Dedifferentiated amniotic fluid mesenchymal stem cell (primary cell): Measurements from ENCODE around the gene BORCS5.
A peak's percentile ranks its signal among the peaks of the same experiment; 100 is the strongest.

Experiments used
- DNase-seq: peaks from one replicate; pipeline ENCODE4 v3.0.0-alpha.2; 2016; ENCODE audit errors: extremely low spot score

The BORCS5 gene

DNA sequence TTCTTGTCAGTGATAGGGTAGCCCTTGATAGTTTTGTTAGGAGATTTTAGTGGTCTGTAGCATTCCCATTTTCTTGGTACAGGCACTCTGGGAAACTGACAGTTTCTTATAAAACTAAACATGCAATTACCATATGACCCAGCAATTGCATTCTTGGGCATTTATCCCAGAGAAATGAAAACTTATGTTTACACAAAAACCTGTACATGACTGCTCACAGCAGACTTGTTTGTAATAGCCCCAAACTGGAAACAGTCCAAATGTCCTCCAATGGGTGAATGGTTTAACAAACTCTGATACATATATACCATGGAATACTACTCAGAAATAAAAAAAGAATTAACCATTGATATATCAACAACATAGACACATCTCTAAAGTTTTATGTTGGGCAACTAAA lies 75.5 kb downstream of the BORCS5 start:
- peak; percentile 75 for DNase-seq

DNA sequence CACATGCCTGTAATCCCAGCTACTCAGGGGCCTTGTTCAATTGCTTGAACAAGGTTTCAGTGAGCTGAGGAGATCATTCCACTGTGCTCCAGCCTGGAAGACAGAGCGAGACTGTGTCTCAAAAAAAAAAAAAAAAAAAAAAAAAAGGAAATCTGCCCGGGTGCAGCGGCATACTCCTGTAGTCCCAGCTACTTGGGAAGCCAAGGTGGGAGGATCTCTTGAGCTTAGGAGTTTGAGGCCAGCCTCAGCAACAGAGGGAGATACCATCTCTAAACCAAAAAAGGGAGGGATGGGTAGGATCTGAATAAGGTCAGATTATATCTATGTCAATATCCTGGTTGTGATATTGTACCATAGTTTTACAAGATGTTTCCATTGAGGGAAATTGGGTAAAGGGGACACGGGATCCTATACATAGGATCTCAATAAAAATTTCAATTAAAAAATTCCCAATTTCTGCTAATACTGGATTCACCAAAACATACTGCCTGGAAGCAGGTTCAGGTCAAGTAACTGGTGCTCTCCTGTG lies 76.4 kb downstream of the BORCS5 start:
- DNase-seq = no peak

DNA sequence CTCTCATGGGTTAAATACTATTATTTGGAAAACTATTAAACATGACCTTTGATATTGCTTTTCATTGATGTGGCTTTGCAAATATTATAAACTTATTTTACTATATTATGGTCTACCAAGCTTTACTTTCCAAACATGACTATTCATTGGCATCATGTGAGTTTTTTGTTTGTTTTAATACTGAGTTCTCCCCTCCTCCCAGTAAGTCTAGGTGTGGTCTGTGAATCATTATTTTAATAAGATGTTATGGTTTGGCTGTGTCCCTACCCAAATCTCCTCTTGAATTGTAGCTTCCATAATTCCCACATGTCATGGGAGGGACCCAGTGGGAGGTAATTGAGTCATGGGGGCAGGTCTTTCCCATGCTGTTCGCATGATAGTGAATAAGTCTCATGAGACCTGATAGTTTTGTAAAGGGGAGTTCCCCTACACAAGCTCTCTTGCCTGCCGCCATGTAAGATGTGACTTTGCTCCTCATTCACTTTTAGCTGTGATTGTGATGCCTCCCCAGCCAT lies 80.0 kb downstream of the BORCS5 start:
- DNase-seq = no peak

DNA sequence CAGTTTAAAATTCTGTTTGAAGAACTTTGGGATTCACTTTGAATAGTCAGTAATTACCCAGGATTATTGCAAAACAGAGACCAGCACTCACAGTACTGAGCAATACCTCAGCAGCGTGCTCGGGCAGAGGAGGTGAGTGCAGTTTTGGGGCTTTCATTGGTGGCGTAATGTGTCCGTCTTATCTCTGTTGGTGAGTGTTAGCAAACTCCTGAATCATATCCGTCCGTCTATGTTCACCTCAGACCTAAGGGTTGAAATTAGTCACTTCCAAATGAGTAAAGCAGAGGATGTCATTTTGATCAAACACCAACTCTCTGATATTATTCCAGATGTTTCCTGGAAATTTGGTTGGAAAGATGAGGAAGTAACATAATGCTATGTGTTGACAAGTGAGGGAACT lies 82.8 kb downstream of the BORCS5 start:
- DNase-seq = no peak

DNA sequence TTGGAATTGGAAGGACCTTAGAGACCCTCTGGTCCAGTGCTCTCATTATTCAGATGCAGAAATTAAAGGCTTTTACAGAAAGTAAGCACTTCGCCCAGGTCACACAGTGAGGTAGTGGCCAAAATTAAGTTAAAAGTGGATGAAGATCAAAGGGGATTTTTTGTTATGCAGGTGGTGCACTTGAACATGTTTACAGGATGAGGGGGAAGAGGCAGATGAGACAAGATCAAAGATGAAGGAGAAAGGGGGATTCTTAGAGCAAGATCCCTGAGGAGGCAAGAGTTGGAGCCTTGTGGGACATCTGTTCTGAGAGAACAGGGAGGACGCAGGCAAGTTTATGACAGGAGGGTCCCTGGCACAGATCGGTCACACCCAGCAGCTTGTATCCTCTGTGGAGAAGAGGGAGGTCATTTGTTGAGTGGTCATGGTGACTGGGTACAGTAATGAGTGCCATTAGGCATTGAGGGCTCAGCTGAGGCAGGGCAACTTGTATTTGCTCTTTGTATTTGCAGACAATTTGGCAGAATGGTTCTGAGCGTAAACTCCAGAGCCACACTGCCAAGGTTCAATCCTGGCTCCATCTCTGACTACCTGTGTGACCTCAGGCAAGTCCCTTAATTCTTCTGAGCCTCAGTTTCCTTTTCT lies 84.0 kb downstream of the BORCS5 start:
- DNase-seq = no peak

DNA sequence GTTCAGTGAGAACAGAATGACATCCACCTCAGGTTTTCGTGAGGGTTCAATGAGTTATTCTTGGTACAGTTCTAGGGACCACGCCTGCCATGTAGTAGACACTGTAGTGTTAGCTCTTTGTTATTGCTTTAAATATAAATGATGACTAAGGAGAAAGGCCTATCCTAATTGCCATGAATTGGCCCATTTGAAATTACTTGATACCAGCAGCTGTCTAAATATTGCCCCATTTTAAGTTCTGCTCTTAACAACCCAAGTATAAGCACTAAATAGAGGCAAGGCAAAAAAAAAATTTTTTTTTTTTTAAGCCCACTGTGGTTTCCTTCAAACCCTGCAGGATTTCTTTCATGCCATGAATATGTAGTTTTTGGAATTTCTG lies 84.5 kb downstream of the BORCS5 start:
- DNase-seq = no peak

DNA sequence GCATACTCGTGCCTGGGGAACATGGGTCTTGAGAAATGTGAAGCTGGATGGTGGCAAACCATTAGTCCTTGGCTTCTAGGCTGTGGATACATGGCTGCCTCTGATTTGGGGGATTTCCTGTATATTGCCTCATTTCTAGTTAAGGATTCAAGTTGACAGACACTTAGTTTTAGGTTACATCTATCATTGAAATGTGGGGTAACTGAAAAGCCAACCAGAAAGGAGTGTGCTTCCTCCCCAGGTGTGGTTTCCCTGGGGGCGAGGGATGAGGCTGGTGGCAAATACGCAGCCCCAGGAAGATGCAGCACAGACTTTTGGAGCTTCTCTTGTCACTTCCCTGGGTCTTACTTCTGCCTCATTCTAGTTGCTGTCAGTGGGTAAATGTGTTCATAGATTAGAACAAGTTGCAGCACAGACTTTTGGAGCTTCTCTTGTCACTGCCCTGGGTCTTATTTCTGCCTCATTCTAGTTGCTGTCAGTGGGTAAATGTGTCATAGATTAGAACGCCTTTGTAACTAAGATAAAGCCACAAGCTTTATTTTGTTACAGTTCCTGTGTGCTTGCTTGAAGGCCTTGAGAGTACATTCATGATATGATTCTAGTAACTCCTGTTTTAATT lies 85.1 kb downstream of the BORCS5 start:
- DNase-seq = no peak

DNA sequence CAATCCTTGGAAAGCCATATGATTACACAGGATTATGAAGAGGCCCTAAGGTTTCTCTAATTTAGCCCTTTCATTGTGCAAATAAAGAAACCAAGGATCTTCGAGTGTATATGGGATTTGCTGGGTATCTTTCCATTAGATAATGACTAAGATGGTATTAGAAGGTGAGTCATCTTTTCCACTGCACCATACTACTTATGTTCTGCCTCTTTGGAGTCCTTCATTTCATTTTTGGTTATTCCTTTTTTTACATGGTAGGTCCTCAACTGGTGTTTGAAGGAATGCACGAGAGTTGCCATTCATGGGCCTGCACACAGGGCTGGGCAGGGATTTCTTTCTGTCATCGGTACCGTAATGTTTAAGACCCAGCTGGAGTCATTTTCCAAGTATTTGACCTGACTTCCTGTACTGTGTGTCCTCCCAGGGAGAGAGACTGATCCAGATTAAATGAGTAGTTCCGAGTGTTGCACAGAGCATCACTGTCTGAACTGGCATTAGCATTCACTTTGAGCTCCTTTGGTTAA lies 85.7 kb downstream of the BORCS5 start:
- peak; percentile 23 for DNase-seq

DNA sequence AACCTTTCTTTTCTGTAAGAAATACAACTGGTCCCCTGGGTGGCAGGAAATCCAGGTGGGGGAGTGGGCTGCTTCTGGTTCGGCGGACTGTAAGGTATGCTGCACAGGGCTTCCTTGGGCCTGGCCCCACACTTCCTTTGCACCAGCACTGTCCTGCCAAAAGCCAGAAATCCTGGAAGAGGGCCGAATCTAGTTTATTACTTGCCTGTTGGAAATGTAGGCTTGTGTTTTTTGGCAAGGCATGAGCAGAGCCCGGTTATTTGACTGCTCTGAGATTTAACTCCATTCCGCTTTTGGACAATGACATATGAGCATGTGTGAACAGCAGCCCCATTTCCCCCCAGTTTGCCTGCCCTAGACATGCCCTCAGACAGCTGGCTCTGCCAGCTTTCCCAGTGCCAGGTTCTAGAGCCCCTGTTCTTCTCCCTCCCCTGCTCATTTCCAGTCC lies 86.6 kb downstream of the BORCS5 start:
- no peak for DNase-seq

DNA sequence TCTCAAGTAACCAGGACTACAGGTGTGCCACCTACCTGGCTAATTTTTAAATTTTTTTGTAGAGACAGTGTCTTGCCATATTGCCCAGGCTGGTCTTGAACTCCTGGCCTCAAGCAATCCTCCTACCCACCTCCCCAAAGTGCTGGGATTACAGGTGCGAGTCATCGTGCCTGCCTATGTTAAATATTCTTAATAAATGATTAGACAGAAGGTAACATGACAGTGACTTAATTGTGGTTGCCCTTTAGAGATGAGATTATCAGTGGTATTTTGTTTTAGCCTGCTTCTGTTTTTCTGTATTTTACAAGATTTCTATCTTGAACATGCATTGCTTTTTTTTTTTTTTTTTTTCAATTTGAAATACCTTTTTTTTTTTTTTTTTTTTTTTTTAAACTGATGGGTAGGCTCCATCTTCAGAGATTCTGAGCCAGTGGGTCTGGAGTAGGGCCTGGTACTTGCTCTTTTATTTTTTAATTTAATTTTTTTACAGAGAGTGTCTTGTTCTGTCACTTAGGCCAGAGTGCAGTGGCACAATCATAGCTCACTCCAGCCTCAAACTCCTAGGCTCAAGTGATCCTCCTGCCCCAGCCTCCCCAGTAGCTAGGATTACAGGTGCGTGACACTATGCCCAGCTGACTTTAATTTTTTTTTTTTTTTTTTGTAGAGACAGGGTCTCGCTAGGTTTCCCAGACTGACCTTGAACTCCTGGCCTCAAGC lies 88.4 kb downstream of the BORCS5 start:
- no peak for DNase-seq

DNA sequence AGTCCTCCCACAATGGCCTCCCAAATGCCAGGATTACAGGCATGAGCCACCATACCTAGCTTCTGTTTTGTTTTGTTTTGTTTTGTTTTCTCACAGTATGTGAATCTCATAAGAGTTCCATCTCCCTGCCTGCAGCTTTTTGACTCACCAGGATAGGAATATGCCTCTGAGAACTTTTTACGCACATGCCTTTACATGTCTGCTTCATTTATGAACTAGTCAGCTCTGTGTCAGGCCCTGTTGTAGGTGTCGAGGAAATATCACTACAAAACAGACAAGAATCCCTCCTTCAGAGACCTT lies 89.0 kb downstream of the BORCS5 start:
- DNase-seq = no peak

DNA sequence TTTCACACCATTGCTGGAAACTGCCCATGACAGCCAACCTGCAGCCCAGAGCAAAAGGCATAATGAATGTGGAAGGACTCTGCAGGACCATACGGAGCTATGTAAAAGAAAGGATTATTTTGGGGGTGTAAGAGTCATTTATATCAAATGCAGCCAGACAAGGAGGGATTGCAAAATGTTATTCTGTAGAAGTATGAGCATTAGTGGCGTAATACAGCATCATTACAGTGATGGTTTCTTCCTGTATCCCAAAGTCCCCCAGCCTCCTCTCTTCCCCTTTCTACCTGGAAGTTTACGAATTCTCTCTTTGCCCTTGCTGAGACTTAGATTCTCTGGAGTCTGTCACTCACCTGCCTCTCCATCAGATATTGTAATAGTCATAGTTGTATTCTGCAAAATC lies 89.9 kb downstream of the BORCS5 start:
- no peak for DNase-seq

DNA sequence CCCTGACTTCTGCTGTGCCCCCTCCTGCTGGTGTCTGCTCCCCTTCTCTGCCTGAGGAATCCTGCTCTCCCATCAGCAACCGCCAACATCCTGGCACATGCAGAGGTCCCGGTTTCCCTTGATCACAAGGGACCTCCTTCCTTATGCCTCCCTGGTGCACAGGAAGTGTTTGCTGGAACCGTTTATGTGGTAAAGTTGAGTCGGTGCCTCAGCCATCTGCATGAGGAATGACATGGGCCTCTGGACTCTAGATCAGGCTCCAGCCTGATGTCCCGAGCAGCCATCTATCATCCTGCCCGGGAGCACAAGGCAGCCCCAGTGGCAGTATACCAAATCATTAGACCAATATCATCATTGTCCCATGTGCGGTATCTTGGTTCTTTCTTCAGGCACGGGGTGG lies 90.4 kb downstream of the BORCS5 start:
- no peak for DNase-seq

DNA sequence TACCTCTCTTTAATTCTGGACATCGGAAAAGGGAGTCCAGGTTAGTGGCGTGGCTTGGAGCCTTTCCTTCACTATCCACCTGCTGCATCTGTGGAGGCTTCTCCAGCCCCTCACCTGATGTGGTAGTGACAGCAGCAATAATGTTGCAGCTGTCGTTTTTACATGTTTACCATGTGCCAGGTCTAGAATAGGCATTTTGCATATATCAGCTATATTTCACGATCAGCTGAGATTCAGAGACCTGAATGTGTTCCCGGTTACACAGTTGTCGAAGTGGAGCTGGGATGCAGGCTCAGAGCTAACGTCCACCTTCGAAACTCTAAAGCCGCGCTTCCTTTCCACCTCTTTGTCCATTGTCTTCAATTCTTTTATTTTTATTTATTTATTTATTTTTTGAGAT lies 91.0 kb downstream of the BORCS5 start:
- no peak for DNase-seq

DNA sequence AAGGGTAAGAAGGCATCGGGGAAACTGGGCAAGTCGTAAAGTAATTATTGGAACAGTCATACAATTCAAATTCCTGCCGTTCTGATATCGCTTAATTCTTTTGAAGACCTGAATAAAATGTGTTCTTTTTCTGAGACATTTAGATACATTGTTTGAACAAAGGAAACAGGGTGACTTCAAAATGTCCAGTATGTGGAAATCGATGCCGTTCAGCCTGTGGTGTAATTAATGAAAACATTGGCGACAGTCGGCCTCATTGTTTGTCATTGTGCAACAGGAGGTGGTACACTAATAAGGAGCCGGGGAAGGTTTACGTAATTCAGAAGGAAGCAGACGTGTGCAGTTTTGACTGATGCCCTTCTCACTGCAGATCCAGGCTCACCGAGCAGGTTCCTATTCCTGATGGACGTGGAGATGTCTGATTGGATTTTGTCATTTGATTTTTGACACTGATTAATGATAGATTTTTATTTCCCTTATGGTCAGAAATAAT lies 92.7 kb downstream of the BORCS5 start:
- DNase-seq = no peak

DNA sequence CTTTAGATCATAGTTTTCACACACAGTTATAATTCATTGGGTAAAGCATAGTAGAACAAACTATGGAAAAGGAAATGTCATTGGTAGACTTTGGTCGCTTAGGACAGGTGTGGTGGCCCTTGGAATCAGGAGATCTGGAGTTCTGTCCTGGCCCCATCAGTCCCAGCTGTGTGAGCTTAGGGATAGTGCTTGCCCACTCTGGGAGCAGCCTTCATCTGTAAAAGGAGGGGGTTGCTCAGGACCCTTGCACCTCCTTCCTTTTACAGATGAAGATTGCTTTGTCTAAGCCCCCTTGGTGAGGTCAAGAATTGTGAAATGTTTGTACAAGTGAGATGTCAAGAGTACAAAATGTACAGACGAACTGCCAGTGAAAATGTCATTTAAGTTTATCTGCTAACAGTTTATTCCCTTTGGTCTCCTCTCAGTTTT lies 93.2 kb downstream of the BORCS5 start:
- no peak for DNase-seq

DNA sequence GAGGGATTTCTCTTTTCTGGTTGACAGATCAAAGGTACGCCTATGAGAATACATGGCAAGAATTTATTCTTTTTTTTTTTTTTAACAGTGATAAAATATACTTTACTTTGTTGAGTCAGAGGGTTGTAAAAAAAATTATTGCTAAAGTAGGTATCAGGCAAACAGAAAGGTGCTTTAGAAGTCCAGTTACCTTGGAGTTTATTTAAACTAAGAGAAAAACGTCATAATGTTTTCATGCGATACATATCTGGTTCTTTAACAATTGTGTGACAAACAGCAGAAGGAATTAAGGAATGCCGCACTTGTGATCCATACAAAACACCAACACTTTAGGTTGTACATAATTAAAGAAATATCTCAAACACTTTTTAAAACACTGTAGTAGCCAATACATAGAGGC lies 94.2 kb downstream of the BORCS5 start:
- DNase-seq = no peak

DNA sequence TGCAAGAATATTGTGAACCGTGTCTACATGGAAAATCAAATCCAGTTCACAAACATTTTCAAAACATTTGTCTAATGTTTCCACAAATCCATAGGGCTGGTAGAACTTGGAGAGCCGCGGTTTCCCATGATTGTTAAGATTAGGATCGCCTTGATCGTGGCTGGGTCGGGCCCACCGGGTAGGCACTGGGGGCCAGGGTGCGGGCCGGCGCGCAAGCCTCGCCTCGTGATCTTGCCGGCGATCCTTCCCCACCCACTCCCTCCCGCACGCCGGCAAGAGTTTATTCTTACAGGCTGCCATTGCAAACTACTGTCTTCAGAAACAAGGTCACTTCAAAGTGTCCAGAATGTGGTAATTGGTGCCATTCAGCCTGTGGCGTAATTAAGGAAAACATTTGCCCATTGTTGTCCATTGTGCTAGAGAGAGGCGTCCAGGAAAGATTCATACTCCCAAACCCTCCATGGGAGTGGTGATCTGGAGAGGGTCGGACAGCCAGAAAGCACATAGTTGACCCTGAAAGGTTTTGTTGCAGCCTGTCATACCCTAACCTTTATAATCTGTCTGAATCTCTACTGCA lies 95.5 kb downstream of the BORCS5 start:
- no peak for DNase-seq

DNA sequence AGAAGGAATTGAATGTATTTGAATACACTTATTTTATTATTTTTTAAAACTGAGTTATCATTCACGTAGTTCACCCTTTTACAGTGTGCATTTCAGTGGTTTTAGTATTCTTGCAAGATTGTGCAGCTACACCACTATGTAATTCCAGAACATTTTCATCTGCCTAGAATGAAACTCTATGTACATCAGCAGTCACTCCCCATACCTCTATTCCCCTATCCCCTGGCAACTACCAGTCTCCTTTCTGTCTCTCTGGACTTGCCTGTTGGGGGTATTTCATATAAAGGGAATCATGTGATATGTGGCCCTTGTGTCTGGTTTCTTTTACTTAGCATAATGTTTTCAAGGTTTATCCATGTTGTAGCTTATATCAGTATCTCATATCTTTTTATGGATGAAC lies 96.8 kb downstream of the BORCS5 start:
- DNase-seq = no peak

DNA sequence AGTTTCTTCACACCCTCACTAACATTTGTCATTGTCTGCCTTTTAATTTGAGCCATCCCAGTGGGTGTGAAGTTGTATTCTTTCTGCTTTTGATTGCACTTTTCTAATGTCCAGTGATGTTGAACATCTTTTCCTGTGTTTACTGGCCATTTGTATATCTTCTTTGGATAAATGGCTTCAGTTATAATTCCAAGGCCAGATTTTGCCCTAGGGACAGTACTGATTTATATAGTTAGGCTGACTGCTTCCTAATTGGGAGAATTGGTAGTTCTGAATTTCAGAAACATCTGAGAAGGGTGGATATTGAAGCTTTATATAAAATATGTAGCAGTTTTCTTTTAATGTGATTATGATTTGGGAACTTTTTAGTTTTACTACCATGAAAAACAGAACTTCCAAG lies 97.4 kb downstream of the BORCS5 start:
- DNase-seq = no peak

DNA sequence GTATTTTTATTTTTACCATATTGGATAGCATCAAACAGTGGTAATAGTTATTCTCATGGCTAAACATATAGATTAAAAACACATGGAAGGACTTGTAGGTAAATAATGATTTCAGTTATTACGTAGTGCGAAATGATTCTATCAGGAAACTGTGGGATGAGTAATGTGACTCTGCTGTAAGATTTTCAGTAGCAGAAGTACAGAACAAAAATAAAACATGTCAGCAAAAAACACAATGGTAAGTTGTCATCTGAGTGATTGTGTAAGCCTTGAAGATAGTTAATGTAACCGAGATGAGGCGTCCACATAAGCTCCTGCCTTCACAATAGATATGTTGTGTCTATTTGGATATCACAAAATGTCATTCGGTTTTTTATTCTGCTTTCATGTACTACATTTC lies 99.8 kb downstream of the BORCS5 start:
- DNase-seq = no peak
